Measurements from ENCODE around the gene NMD3.
"Not testable (repeated sequence)": the region's sequence is repeated elsewhere in the genome, so short reads cannot be mapped to it uniquely, and the experiment has no call there.

NMD3 gene

DNA sequence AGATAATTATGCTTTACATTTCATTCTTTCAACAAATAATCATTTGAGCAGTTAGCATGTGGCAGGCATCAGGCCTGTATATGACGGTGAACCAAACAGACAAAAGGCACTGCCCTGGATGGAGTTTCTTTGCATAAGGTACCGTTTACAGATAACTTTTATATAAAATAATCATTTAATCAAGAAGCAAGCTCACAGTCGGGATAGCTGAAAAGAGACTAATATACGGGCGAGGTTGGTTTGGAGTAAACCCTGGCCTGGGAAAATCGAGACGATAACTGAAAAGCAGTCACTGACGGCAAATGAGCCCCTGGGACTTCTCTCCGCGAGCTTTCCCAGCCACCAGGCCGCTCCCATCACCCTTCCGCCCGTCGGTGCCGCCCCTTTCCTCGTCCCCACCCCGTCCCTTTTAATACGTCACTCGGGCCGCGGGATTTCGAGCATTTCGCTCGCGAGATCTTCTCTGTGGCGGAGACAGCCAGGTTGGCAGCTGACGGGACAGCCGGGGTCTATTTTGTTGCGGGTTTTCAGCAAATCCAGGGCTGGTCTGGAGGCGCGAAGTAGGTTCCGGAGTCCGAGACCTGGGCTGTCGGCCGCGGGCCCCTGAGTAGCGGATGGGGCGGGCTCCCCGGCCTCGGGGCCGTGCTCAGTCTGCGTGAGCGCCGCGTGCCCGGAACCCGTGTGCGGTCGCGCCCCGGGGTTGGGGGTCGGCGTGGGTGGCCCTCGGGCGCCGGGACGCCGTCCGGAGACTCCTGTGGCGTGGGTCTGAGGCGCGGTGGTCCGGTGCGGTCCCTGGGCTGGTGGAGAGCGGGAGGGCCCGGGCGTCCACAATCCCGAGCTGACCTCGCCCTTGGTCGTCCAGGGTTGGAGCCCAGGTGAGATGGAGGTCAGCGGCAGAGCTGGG, at the start of gene NMD3:
NMD3 (plus strand) TSS at position 462 of the 904 bp plus-strand sequence. CDS start 703 bp downstream, outside the sequence.
- peak; percentile 82 for DNase-seq

DNA sequence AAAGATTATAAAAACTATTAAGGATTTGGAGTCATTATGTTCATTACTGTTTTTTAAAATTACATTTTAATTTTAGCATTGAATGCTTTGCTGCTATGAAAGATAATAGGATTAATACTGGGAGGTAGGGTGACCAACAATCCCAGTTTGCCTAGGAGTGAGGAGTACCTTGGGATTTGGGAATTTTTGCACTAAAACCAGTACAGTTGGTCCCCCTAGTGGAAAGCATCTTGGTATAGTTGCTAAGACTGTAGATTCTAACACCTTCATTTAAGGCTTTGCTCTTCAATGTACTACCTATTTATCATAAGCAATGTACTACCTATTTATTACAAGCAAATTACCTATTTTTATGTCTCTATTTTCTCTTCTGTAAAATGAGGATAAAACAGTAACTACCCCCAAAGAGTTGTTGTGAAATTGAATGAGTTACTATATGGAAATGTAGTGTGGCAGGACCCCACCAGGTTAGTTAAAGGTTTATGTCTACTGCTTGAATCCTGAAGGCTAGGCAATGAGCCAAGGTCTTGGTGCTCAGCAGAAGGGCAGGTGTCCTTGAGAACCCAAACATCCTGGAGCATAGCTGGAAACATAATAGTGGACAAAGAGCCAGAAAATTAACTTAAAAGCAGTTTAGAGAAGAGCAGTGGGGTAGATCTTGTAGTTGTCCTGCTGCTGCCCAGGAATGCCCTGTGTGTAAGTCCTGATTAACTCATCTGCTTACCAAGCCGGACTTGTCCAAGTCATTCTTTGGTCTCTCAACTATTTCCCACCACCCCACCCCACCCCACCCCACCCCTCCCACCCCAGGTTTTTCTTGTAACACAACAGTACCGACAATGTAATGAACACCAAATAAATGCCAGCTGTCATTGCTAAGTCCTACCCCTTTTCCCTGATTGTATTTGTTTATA, 49.2 kb upstream of the NMD3 start:
- DNase-seq = no peak

DNA sequence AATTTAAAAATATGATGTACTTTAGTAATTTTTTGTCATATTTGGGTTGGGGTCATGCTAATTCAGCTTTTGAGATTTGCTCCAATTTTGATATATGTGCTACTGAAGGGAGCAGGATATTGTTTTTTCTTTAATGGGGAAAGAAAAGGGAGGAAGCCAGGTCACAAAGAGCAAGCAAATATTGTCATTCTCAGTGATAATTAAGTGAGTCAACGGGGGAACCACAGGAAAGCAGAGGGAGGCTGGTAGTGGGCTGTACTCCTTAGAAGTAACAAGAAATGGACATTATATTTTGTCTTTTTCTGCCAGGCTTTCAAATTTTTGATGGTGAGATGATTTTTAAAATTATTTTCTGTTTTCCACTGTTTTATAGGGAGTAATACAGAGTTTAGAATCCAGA, 45.6 kb upstream of the NMD3 start:
- DNase-seq = no peak

DNA sequence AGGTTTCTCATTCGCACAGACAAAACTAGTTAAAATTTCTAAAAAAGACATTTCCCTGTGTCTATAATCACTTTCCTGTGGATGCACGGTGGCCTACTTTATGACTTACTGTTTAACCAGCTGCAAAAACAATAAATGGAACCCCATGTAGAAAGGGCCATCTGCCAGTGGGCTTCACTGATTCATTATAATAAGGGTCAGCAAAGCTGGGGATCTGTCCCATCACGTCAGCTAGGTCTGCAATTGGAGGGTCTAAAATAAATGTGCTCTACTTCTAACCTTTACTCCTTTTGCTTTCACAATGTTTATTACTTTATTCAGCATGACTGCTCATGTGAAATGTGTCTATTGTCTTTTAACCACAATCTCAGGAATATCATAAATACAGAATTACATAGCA, 43.1 kb upstream of the NMD3 start:
- no peak for DNase-seq

DNA sequence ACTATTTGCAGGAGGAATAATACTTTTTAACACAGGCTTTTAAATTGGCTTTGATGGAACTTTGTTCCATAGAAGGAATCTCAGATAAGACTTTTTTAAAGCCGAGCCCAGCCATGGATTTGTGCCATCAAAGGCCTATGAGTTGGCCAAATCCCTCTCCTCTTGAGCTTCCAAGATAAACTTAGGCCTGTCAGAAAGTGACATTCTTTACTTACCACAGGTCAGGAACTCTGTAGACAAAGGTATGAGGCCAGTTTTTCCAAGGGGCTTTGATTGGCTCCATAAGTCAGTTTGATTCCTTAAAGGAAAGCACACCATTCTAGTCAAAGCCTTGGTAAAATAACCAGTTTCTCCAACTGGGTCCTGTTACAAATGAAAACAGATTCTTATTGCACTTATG, 39.7 kb upstream of the NMD3 start:
- DNase-seq = not testable (repeated sequence)

DNA sequence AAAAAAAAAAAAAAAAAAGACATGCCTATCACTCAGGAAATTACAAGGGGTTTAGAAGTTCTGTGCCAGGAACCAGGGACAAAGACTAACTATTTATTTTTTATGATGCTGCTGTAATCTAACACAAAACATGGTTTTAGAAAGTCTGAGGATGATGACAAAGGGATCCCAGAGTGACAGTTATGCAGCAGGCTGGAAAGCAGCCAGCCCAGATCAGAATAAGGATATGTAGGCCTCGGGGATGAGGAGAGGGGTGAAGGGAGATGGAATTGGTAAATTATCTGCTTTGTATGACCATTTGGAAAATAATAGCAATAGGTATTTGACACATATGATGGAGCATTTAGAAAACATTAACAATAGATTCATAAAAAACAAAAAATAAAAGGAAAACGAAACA, 34.1 kb upstream of the NMD3 start:
- DNase-seq = no peak

DNA sequence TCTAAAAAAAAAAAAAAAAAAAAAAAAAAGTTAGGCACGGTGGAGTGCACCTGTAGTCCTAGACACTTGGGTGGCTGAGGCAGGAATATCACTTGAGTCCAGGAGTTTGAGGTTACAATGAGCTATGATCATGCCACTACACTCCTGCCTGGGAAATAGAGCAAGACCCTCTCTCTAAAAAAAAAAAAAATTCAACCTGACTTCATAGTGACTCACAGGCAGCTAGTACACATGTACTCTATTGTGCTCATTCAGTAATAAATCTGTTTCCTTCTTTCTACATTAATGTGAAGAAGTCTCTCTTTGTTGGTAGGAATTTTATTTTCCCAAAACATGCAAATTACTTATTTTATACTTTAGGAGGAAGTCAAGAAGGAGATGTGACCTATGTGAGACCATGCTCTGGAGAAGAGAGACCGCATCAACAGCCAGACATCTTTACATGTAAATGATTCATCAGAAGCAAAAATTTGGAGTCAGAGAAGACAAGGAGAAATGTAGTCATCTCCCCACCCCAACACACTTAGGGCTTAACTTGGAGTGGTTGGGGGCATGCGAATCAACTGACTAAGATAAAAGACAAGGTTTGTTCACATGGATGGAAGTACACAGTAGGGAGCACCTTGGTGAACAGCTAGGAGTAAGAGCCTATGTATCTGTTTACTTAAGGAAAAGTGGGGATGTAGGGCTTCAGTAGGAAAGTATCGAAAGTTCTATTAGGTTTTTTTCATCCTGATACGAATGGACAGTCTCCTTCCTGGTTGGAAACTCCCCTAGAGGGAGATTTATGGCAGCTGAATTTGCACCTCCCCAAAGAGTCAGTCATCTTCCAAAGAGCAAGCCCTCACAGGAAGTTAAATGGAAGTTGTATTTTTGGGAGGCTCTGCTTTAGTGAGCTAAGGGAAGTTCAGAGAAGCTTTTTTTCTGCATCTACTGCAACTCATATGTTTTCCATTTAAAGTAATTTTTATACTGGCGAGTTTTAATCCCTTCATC, 23.0 kb upstream of the NMD3 start:
- DNase-seq = no peak

DNA sequence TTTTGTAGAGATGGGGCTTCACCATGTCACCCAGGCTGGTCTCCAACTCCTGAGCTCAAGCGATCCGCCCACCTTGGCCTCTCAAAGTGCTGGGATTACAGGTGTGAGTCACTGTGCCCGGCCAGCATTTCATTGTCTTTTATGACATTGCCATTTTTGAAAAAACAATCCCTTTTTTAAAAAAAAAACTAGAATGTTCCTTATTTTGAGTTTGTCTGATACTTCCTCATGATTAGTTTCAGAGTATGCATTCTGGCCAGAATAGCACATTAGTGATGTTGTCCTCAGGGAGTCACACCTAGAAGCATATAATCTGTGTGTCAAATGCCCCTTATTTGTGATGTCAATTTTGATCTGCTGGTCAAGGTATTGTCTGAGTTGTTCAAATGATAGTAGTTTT, 21.2 kb upstream of the NMD3 start:
- no peak for DNase-seq

DNA sequence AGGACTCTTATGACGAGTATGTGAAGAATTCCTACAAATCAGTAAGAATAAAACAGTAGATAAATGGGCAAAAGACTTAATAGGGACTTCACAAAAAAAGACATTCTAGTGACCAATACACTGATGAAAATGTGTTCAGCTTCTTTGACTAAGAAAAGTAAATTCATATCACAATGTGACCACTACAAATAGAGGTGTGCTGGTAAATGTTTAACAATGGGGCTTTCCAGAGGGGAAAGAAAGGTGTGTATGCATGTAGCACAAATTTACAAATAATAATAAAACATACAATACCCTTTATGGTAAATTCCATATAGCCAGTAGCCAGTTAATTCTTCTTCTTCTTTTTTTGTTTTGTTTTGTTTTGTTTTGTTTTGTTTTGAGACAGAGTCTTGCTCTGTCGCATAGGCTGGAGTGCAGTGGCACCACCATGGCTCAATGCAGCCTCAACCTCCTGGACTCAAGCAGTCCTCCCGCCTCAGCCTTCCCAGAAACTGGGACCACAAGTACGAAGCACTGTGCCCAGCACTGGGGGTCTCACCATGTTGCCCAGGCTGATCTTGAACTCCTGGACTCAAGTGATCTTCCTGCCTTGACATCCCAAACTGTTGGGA, 17.5 kb upstream of the NMD3 start:
- DNase-seq = no peak

DNA sequence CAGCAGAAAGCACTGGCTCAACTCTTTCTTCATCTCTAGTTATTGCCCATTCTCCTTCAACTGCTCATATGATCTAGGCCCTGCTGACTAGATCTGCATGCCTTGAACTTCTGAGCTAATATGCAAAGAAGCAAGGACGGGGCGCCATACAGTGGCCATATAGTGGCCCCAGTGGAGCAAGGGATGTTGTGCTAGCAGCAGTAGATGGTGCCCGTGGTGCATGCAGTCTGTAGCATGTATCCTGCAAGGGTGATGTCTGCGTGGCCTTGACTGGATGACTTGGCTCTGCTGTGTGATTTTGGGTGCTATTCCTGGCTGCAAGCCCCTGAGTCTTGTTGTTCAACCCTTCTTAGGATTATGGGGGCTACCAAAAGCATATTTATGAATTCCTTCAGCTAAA, 12.2 kb upstream of the NMD3 start:
- no peak for DNase-seq

DNA sequence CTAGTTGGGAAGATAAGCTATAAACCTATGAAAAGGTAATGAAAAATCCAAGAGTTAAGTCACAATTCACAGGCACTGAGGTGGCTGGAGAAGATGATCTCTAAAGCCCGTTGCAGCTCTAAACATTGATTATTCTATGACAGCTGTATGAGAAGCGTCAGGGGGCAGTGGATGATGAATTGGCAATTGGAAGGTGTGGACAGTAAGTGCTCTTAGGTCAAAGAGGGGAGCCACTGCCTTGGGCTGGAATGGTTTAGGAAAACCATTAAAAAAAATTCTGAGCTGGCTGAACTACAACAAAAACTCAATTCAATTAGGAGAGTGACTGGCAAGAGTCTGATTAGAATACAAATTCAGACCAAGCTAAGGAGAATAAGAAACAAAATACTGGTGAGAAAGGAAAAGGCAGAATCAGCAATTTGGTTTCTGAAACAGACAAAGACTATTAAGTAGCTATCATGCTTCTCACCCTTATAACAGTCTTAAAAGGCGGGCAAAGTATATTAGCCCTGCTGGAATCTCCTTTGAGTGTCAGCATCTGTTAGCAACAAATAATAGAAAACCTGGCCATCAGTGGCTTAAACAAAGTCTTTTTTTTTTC, 8.8 kb upstream of the NMD3 start:
- DNase-seq = no peak

DNA sequence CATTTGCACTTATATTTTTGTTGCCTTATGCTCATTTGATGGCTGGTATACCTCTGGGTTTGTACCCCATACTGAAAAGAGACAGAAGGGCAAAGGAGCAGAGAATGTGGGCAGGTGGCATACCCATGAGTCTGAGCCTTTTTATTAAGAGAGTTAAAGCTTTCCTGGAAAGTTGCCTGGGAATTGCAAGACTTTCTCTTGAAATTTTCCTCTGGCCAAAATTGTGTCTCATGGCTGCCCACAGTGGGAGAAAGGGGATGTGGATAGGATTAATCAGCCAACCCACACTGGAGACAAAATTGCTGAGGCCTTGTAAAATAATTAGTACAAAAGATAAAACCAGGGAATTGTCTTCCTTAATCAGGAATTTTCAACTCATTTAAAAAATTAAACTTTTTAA, 8.2 kb upstream of the NMD3 start:
- DNase-seq = no peak

DNA sequence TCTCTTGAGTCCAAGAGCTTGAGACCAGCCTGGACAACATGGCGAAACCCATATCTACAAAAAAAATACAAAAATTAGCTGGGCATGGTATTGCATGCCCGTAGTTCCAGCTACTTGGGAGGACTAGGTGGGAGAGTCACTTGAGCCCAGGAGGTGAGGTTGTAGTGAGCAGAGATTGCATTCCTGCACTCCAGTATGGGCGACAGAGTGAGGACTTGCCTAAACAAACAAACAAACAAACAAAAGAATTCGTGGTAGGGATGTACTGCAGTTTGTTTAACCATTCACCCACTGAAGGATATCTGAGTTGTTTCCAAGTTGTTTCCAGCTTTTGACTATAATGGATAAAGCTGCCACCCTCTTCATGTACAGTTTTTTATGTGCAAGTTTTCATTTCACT, 7.5 kb upstream of the NMD3 start:
- DNase-seq = no peak

DNA sequence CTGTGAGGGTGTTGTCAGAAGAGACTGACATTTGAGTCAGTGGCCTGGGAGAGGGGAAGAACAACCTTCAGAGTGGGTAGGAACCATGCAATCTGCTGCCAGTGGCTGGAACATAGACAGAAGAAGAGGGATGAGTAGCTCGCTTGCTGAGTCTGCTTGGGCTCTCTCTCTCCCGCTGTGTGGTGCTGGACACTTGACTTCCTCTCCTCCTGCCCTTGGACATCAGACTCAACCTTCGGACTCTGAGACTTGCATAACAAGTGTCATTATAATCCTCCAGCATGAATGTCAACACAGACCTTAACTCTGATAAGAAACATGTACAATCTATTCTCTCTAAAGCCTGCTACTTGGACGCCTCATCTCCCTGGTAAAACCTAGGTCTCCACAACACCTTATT, 5.9 kb upstream of the NMD3 start:
- no peak for DNase-seq

DNA sequence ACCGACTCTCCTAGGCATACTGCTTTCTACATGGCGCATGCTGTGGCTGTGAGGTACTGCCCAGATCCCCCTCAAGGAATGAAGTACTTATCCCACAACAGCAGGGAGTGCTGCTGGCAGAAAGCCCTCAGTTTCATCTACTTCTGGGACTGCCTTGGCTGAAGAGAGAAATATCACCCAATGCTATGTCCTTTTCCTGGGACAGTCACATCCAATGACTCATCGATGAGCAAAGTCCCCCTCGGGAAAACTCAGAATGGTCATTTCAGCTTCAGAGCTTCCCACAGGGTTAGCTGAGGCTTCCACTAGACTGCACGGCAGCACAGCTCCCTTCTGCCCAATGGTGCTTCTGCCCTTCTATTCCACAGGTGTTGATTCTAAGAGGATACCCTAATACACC, 3.6 kb upstream of the NMD3 start:
- DNase-seq = no peak

DNA sequence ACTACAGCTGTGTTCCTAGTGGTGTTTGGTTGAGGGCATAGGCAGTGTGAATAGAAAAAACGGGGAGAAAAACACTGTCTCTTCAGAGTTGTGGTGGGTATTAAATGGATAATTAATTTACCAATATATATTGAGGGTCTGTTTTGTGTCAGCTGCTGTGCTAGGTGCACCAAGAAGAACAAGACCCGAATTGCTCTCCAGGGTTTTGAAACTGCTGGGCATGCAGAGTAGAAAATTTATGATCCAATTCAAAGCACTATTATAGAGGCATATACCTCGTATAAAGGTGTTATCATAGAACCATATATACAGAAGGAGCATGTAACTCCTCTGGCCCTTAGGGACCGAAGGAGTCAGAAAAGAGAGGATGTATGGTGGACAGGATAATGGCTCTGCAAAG, 1.6 kb upstream of the NMD3 start:
- DNase-seq = no peak

DNA sequence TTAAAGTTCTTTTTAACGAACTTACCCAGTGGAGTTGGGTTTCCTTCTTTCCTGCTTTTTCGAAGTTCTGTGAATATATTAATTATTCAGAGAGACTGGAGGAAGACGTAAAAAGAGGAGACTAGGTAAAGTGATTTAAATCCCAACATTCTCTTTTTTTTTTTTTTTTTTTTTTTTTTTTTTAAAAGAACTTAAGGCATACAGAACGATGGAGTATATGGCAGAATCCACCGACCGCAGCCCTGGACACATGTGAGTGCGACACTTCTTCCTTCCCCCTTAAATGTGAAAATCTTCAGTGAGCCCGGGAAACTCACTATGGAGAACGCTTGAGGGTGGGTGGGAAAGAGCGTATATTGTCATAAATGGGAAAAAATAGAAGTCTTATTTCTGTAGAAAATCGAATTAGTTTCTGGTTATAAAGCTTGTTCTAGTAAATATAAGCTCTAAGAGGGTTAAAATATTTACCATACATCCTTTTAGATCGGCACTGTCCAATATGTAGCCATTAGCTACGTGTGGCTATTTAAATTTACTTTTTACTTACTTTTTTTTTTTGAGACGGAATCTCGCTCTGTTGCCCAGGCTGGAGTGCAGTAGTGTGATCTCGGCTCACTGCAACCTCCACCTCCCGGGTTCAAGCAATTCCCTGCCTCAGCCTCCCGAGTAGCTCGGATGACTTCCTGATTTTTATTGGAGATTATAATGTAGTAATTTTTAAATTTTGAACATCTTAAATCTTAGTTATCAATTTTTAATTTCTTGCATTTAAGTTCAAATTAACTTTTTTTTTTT, 892 bp downstream of the NMD3 start:
- no peak for DNase-seq

DNA sequence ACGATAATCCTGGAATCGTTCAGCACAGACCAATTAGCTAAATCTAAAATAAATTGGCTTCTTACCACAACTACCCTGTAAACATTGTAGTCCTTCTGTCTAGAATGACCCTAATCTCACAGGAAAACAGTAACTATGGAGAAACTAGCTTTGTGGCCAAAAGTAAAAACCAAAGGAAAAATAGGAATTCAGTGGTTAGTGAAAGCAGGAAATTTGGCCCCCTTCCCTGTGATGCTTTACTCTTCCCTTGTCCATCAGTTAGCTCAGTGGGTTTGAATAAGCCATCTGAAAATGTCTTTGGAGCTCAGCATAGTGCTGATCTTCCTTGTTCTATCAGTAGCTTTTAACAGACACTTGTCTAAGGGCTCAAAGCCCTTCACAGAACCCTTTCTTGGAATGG, 1.6 kb downstream of the NMD3 start:
- no peak for DNase-seq

DNA sequence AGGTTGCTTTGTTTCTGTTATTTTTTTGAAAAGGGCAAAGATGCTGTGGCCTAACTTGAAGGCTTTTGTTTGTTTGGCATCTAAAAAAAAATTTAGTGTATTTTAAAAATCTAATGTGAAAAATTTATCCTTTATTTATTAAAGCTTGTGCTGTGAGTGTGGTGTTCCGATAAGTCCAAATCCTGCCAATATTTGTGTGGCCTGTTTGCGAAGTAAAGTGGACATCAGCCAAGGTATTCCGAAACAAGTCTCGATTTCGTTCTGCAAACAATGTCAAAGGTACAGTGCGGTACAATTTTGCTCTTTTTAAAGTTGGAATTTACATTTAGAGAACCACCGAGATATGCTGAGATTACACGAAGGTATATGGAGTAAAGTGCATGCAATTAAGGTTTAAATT, 3.7 kb downstream of the NMD3 start:
- DNase-seq = no peak

DNA sequence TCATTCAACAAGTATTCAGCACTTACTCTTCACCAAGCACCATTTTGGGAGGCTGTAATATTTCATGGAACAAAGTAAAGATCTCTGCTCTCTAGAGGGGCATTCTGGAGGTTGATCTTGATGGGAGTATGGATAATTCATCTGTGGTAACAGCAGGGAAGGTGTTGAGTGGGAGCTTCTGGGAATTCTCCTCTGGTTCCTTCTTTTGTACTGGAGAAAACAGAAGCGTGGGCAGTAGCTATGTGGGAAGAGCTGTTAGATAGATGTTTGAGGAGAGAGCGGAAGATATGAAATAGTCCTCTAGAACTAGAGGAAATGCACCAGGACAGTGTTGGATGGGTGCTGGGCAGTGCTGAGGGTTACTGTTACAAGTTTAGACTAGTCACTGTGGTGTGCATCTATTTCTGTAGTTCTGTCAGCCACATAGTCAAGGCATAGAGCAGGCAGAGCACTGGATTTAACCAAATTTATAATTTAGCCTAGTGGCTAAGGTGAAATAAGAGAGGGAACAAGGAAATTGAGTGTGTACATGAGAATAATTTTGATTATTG, 9.6 kb downstream of the NMD3 start:
- no peak for DNase-seq

DNA sequence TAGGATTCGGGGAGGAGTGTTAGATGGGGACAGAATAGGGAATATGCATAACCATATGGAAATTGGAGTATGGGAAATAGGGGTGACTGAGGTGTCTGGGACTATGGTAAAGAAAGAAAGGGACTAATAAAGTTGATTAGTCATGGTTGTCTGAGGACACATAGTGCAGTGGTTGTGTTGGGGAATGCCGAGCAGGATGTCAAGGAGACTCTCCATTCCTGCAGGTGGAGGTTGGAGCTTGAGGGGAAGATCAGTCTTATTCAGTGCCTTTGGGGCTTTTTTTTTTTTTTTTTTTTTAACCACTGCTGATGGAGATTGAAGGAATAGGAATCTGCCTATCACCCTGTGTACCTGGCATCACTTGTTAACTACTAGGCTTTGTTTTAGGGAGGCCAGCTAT, 10.8 kb downstream of the NMD3 start:
- no peak for DNase-seq

Data from GOT3 (cell line).